ENCODE results near the gene PIGBOS1. TPM values are rescaled to one million over a fixed set of nuclear protein-coding genes. Genes with fewer than 3 reads are reported as not detected.
A peak's percentile ranks its signal among the peaks of the same experiment; 100 is the strongest.

The PIGBOS1 gene
- total RNA-seq: 10 to 100 TPM in 1 of 3 donors, 1 to 10 TPM in 2; 7.7 to 10.9 (median 9.3) TPM
- total RNA-seq (2013): 19.1 TPM

- peak; percentile 80 to 88 for DNase-seq
- H3K27ac Mint-ChIP-seq: peak within 1 kb of the TSS; percentile 99
- peak within 1 kb of the TSS; percentile 99 for H3K4me3 Mint-ChIP-seq
- H3K36me3 ChIP-seq (ENCODE audit: control insufficient read depth, insufficient read depth, low read length): peaks cover 1% of the 10 kb centered on the region
- H3K27me3 Mint-ChIP-seq (ENCODE audit: low read depth in 2 of 2): no peaks in the 10 kb centered on the region
- H3K4me3 ChIP-seq (ENCODE audit: low read length): peak within 1 kb of the TSS; percentile 76
- H3K9me3 Mint-ChIP-seq: no peaks in the 10 kb centered on the region
- no peaks in the 10 kb centered on the region for H3K9me3 ChIP-seq (ENCODE audit: control insufficient read depth, insufficient read depth, low read length)
- peak within 1 kb of the TSS; percentile 91 for H3K27ac ChIP-seq (ENCODE audit: low read length)
- no peaks in the 10 kb centered on the region for H3K27me3 ChIP-seq (ENCODE audit: control insufficient read depth, insufficient read depth, low read length)
- peaks cover 17% of the 10 kb centered on the region for H3K4me1 ChIP-seq (ENCODE audit: control insufficient read depth, insufficient read depth, low read length)
- peaks cover 57 to 65% of the 10 kb centered on the region in 2 donors for H3K4me1 Mint-ChIP-seq
- ATAC-seq: peak; percentile 88 to 93 (median 91)
- WGBS (ENCODE audit: insufficient coverage): under 1% methylated on average over 47 of the region's 49 CpGs
- no peak for TF ChIP-seq CTCF (IDR thresholded peaks at IDR 0.05)
- H3K36me3 Mint-ChIP-seq: no peaks in the 10 kb centered on the region
- intact Hi-C loops (cut with micrococcal nuclease): loop anchor here (5.0 kb wide), 2 partner anchors 37 to 88 kb away; partner anchors contain the start of genes CCPG1 and PIERCE2
These were observed at the start of gene PIGBOS1, which contains the start of gene PIGB for GRCh38 chr15:55318588-55319494. Gene PIGBOS1 (minus strand): TSS chr15:55319123. CDS start chr15:55317792, 1,331 bp downstream. Gene PIGB (plus strand): TSS chr15:55319222. CDS start chr15:55319251, 29 bp downstream.

- no peaks in the 10 kb centered on the region for H3K27me3 Mint-ChIP-seq (ENCODE audit: low read depth in 2 of 2)
- Histone ChIP-seq H3K9me3 (ENCODE audit: control insufficient read depth, insufficient read depth, low read length) (no peaks in the 10 kb centered on the region), H3K4me1 (ENCODE audit: control insufficient read depth, insufficient read depth, low read length) (no peaks in the 10 kb centered on the region), H3K27me3 (ENCODE audit: control insufficient read depth, insufficient read depth, low read length) (no peaks in the 10 kb centered on the region), H3K27ac (ENCODE audit: low read length) (no peak overlapping the region), H3K4me3 (ENCODE audit: low read length) (no peak overlapping the region), H3K36me3 (ENCODE audit: control insufficient read depth, insufficient read depth, low read length) (peaks cover 24% of the 10 kb centered on the region)
- intact Hi-C loops (cut with micrococcal nuclease): no loop called here
- ATAC-seq (no peak), DNase-seq (no peak)
- peaks cover 0 to 5% of the 10 kb centered on the region in 2 donors for H3K4me1 Mint-ChIP-seq
- H3K9me3 Mint-ChIP-seq: no peaks in the 10 kb centered on the region
- TF ChIP-seq CTCF (IDR thresholded peaks at IDR 0.05): no peak
- no peak overlapping the region for H3K27ac Mint-ChIP-seq
- H3K4me3 Mint-ChIP-seq: no peak overlapping the region
- WGBS (ENCODE audit: insufficient coverage): 60% methylated on average over 1 of the region's 1 CpG
- H3K36me3 Mint-ChIP-seq: no peaks in the 10 kb centered on the region
These were observed 48.1 kb upstream of the PIGBOS1 start for GRCh38 chr15:55366981-55367380.

GRCh38 chr15:55362641-55363040 is 43.7 kb upstream of the PIGBOS1 start:
- Histone ChIP-seq H3K4me1 (ENCODE audit: control insufficient read depth, insufficient read depth, low read length) (no peaks in the 10 kb centered on the region), H3K36me3 (ENCODE audit: control insufficient read depth, insufficient read depth, low read length) (peaks cover 17% of the 10 kb centered on the region), H3K27me3 (ENCODE audit: control insufficient read depth, insufficient read depth, low read length) (no peaks in the 10 kb centered on the region), H3K9me3 (ENCODE audit: control insufficient read depth, insufficient read depth, low read length) (no peaks in the 10 kb centered on the region), H3K27ac (ENCODE audit: low read length) (no peak overlapping the region), H3K4me3 (ENCODE audit: low read length) (no peak overlapping the region)
- H3K27me3 Mint-ChIP-seq (ENCODE audit: low read depth in 2 of 2): no peaks in the 10 kb centered on the region
- DNase-seq (no peak), ATAC-seq (no peak)
- no peak overlapping the region for H3K27ac Mint-ChIP-seq
- no peak for TF ChIP-seq CTCF (IDR thresholded peaks at IDR 0.05)
- intact Hi-C loops (cut with micrococcal nuclease): no loop called here
- H3K36me3 Mint-ChIP-seq: peaks cover 11% of the 10 kb centered on the region
- WGBS (ENCODE audit: insufficient coverage): 98% methylated on average over 2 of the region's 2 CpGs
- no peak overlapping the region for H3K4me3 Mint-ChIP-seq
- H3K4me1 Mint-ChIP-seq: peaks cover 0 to 10% of the 10 kb centered on the region in 2 donors
- no peaks in the 10 kb centered on the region for H3K9me3 Mint-ChIP-seq

Data from natural killer cell (primary cell).